Amniotic stem cell (primary cell): ENCODE measurements around the gene STK35.

ENCODE experiments used
- DNase-seq: peaks from one replicate; lab custom pipeline; 2025; lab: John Stamatoyannopoulos, UW

Gene STK35

DNA sequence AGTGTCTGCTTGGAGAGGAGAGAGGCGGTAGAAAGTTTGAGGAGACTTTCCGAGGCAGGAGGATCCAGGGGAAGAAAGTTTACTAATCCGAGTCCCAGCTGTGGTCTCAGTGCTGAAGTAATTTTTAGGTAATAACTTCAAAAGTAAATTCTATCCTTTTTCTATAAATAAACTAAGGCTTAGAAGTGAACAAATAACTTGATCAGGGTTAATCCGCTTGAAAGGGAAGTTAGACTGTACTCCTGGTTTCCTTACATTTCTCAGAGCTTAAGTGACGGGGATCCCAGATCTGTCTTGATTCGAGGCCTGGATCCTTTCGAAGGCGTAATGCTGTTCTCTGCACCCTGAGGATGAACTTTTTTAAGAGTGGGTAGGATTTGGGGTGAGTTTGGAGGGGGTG lies 2.6 kb downstream of the STK35 start:
- DNase-seq: no peak

- DNase-seq: no peak
Measured at GRCh38 chr20:2108498-2108897, 6.9 kb downstream of the STK35 start.

DNA sequence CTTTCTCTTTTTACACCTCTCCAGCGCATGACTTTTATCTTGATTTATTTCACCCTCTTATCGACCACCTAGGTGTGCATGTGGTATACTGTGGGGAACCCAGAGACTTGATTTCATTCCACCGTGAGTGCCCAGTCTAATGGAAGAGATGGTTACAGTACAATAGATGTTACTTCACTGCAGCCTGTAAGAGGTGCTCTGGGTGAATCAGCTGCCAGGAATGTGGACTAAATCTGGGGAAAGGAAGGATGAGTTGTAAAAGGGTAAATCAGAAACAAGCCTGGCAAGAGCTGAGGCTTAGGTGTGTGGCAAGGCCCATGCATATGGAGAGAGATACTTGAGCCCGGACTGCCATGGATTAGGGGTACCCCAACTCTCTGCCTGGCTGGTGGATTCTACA lies 7.4 kb downstream of the STK35 start:
- no peak for DNase-seq

DNA sequence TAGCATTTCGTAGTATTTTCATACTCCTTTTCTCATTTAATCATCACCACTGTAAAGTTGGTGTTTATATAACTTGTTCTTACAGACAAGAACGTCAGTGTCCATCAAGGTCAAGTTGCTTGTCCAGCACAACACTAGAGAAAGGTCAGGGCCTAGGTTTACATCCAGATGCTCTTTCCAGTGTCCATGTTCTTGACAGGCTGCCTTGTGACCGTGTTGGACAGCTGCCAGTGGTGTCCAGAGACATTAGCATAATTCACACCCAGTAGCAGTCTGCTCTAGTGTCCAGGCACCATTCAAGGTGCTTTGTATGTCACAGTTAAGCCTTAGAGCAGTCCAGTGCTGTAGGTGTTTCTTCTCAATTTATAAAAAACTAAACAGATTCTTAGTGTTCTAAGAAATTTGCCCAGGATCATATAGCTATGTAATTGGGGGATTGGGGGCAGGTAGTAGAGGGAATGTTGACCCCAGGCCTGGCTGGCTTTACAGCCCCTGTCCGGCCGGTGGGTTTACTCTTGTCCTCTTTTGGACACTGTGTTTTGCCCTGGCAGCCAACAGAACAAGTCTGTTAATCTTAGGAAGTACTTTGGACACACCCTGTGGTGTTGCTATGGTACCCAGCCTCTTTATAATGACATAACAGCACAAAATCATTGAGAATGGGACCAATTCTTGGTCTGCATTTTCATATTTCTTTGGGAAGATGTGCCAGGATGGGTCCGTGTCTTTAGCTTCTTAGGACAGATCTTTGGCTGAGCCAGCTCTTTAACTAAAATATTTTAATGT lies 8.0 kb downstream of the STK35 start:
- no peak for DNase-seq

DNA sequence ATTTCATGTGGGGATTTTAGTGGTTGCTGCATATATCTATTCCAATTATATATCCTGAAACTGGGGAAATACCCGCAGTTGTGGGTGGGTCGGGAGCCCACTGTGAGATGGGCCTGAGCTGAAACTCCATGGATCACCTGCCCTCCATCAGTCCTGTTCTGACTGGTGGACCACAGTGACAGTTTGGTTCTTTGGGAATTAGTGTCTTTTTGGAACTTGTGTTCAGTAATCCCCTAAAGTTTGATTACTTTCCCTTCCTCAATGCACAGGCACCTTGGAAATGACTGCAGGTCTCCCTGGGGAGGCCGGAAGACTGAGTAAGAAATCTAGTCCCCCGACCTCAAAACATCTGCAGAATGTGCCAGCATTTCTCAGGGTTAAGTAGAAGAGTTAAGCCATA lies 11.3 kb downstream of the STK35 start:
- no peak for DNase-seq

DNA sequence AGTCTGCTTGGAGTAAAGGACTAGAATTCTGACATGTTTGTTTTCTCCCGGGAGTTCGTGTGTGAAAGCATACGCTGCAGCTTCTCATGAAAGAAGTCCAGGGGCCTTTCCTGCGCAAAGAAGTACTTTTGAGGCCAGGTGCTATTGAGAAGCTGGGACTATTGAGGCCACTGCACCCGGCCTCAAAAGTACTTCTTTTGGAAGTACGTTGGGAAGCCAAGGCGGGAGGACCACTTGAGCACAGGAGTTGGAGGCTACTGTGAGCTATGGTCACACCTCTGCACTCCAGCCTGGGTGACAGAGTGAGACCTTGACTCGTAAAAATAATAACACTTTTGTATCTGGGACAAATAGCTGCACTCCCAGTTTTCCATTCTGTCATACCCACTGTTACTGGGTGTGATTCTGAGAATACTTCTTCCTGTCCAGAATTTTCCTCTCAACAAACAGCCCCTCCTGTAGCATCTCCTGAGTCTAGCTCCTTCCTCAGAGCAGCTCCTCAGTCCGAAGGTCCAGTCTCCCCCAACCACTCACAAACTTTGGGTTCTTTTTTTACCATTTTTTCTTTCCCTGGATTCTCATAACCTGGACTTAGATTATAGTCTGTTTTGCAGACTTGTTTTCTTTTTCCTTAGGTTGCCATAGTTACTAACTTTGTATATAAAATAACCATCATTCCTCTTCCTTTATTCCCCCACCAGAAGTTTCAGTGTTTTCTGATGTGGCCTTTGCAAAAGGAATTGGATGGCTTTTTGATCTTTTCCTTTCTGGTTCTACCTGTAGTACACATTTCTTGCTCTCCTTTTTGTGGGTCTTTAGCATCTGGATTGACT lies 12.7 kb downstream of the STK35 start:
- no peak for DNase-seq

- DNase-seq: no peak
Measured at GRCh38 chr20:2114990-2115681, 13.5 kb downstream of the STK35 start.

GRCh38 chr20:2116170-2116940 lies 14.7 kb downstream of the STK35 start:
- DNase-seq: no peak

- no peak for DNase-seq
Measured at GRCh38 chr20:2118783-2119182, 17.2 kb downstream of the STK35 start.

DNA sequence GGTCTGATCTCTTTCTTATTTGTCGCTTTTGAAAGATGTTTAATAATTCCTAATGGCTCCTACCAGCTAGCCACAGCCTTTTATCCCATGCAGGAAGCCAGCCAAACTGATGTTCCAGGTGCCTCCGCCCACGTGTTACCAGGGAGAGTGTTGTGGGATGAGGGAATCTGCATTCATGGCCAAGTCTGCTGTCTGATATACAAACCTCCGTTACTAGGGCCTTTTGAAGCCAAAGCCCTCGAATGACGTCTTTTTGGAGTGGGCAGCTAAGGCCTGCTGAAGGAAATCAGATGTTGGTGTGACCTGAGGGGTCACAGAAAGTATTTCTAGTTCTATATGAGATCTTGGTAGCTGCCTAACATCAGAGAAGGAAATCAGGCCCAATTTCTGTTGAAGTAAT lies 21.3 kb downstream of the STK35 start:
- no peak for DNase-seq

DNA sequence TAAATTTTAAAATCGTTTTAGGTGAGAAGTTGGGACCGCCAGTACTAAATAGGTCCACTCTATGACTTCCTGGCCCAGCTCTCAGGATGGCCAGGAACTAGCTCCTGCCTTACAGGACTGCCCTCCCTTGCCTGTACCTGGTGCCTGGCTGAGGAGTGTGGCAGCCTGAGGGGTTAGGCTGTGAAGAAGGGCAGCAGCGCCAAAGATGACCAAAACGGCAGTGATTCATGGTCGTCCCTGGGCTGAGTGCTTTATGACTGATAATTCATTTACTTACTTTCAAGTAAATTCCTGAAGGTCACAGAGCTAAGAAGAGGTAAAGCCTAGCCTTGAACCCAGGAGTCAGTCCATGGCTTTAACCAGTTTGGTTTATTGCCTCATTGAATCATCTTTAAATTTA lies 22.1 kb downstream of the STK35 start:
- DNase-seq: no peak

GRCh38 chr20:2124564-2125213 lies 23.1 kb downstream of the STK35 start:
- no peak for DNase-seq

GRCh38 chr20:2125474-2126112 lies 24.0 kb downstream of the STK35 start:
- DNase-seq: no peak

DNA sequence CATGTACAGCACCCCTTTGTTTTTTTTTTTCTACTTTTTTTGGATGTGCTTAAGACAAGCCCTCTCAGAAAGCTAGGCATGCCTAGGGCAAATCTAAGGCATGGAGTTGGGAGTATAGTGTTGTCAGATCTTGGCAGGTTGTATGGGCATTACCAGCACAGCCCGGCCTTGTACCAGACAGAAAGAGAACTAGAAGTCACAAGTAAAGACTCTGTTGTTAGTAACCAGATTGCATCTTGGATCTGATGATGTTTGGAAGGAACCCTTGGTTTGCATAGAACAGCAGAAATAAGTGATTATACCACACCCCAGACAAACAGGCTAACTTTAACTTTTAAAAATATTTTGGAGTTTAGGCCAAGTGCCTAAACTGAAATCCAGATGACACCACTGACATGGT lies 25.6 kb downstream of the STK35 start:
- DNase-seq: no peak

GRCh38 chr20:2128542-2128941 lies 26.9 kb downstream of the STK35 start:
- DNase-seq: no peak

- no peak for DNase-seq
Measured at GRCh38 chr20:2130062-2130591, 28.5 kb downstream of the STK35 start.

DNA sequence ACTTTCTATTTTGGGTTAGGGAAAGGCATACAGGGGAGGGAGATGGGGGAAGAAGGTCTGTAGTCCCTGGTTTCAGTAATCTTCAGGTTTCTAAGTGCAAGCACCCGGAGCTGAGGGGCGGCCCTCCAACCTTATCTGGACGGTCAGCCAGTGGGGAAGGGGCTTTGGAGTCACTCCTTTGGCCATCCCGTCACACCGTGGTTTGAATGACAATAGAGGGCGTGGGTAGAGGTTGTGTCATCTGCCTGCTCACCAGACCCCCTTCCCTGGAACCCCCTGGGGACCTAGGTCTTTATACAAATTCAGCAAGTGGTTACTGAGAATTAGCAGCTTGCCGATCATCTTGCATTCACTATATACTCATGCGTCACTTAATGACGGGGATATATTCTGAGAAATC lies 29.1 kb downstream of the STK35 start:
- DNase-seq: no peak

- peak; percentile 12 for DNase-seq
Measured at GRCh38 chr20:2131366-2131765, 29.7 kb downstream of the STK35 start.

DNA sequence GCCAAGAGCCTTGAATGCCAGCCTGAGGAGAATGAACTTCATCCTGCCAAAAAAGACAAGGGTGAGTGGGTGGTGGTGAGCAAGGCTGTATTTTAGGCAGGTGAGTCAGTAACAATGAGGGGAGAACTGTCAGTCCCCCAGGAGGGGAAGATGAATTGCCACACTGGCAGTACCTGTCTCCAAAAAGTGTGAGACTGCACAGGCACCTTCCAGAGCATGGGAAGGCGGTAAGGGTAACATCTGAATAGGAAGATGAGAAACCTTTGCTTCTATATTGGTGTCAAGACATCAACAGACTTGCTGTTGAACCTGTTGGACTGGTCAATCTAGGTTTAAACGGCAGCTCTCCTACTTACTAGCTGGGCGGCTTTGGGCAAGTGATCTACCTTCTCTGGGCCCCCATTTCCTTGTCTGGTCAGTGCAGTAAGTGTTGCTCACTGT lies 30.9 kb downstream of the STK35 start:
- DNase-seq: no peak

DNA sequence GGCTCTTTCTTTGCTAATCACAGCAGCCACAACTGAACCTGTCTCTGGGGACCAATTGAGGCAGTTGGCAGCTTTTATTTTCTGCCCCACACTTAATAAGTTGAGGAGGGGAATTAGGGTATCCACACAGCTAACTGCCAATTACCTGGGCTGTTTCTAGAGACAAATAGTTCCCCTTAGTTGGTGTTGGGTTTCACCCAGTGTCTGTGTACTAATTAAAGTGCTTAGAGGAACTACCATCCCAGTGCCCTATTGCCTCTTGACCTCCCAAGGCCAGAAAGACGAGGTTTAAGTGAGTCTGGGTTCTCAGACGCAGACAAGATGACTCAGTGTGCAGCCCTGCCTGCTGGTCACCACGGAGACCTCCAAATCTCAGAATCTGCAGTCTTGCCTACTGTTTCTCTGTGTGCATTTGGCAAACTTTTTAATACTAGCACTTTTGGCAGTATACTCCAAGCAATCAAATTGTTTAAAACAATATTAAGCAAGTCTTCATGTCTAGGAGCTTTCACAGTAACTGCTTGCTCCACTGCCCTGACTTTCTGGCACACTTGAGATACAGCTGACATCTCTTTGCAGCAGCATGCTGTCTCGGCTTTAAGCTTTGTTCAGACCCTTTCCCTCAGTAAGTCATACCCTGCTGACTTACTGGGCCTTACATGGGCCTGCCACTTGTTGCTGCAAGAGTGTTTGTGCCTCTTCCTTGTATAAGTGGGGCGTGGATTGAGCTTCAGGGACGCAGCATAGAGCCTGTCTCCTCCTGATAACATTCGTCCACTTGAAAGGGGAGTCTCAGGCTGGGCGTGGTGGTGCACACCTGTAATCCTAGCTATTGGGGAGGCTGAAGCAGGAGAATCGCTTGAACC lies 31.9 kb downstream of the STK35 start:
- no peak for DNase-seq
